HCT116 (cell line): ENCODE measurements around the gene ADCY1. TPM values are rescaled to one million over a fixed set of nuclear protein-coding genes. Genes with fewer than 3 reads are reported as not detected.

Source experiments
- ATAC-seq: fragments of 200-7000 bp; cut with Tn5 transposase; 2 replicates; pipeline ENCODE4 v1.9.1; 2020; ENCODE audit warnings: mild to moderate bottlenecking, moderate library complexity
- BruUV-seq: library from RNA; stranded (reverse); fragments of 400-500 nt; replicated peaks from 2 replicates; lab custom pipeline; 2021; lab: Mats Ljungman, UMichigan
- CTCF ChIA-PET: fragments of 300-600 bp; sonication (Branson Sonifier 250); formaldehyde crosslinking; loops from one replicate; lab custom pipeline; 2021; ENCODE audit warnings: antibody characterized with exemption; lab: Charles Lee
- POLR2A ChIA-PET: fragments of 300-600, 350-600 bp; sonication (Branson Sonifier 250); formaldehyde crosslinking; loops from one replicate; lab custom pipeline; 2021; ENCODE audit warnings: antibody characterized with exemption; lab: Charles Lee
- RAD21 ChIA-PET, 2 experiments: fragments of 300-600 bp; sonication (Branson Sonifier 250); formaldehyde crosslinking; loops; one replicate each; lab custom pipeline; 2023; ENCODE audit warnings: low total read pairs in 2 of 2; ENCODE audit not compliant: uncharacterized antibody in 2 of 2, unreplicated experiment in 2 of 2, low non-redundant PET in 1 of 2; lab: Charles Lee
- DNase-seq: peaks from one replicate; pipeline ENCODE4 v3.0.0-alpha.2; 2010; ENCODE audit warnings: low read depth, low spot score
- H2AFZ ChIP-seq: fragments of 200-600 bp; shearing (Covaris generic), sonication (generic); 2 replicates; pipeline ENCODE4 v1.6.1; 2017; ENCODE audit warnings: low read depth, mixed run types, mixed read lengths, antibody characterized with exemption, low read length; ENCODE audit not compliant: poor library complexity, severe bottlenecking
- H3K27ac ChIP-seq: 2 replicates; pipeline ENCODE4 v1.5.1; 2012; ENCODE audit warnings: low read depth, low read length
- H3K27me3 ChIP-seq: fragments of 200-600 bp; sonication (generic); 2 replicates; pipeline ENCODE4 v1.6.1; 2016; ENCODE audit warnings: mixed run types, low read length, mixed read lengths; ENCODE audit not compliant: insufficient read depth
- H3K36me3 ChIP-seq, 2 experiments: fragments of 200-500 bp in 1 of 2; fragments of 200-600 bp in 1 of 2; sonication (Bioruptor generic) in 1 of 2; sonication (generic) in 1 of 2; 2 replicates each; pipeline versions ENCODE4 v1.5.1 to v1.6.1; 2014 to 2016; ENCODE audit warnings: low read length in 2 of 2, inconsistent platforms in 1 of 2, mixed read lengths in 1 of 2, mixed run types in 1 of 2; ENCODE audit not compliant: insufficient read depth in 2 of 2, control insufficient read depth in 1 of 2
- H3K4me1 ChIP-seq, 2 experiments: fragments of 200-600 bp in 1 of 2; sonication (generic) in 1 of 2; 2 replicates each; pipeline versions ENCODE4 v1.5.1 to v1.6.1; 2012 to 2017; ENCODE audit warnings: low read length in 2 of 2, inconsistent platforms in 1 of 2, mild to moderate bottlenecking in 1 of 2, mixed read lengths in 1 of 2, mixed run types in 1 of 2, moderate library complexity in 1 of 2; ENCODE audit not compliant: insufficient read depth in 2 of 2, control insufficient read depth in 1 of 2
- H3K4me2 ChIP-seq: fragments of 200-600 bp; sonication (generic); 2 replicates; pipeline ENCODE4 v1.6.1; 2017; ENCODE audit warnings: mixed run types, low read length, mixed read lengths
- H3K4me3 ChIP-seq, 2 experiments: fragments of 200-600 bp in 1 of 2; sonication (generic) in 1 of 2; replicated peaks in 1 of 2; 2 replicates each; pipeline ENCODE4 v1.5.1; 2011 to 2016; ENCODE audit warnings: low read length in 2 of 2, control low read depth in 1 of 2, low read depth in 1 of 2, mild to moderate bottlenecking in 1 of 2, mixed read lengths in 1 of 2, mixed run types in 1 of 2
- H3K79me2 ChIP-seq: fragments of 200-600 bp; sonication (generic); 2 replicates; pipeline ENCODE4 v1.6.1; 2017; ENCODE audit warnings: mild to moderate bottlenecking, mixed run types, low read length, moderate library complexity, mixed read lengths; ENCODE audit not compliant: insufficient read depth
- H3K9ac ChIP-seq: fragments of 200-600 bp; sonication (generic); 2 replicates; pipeline ENCODE4 v1.6.1; 2016; ENCODE audit warnings: low read length, mixed read lengths
- H3K9me2 ChIP-seq: fragments of 200-600 bp; sonication (generic), shearing (Covaris generic); 2 replicates; pipeline ENCODE4 v1.6.1; 2017; ENCODE audit warnings: mixed run types, mild to moderate bottlenecking, moderate library complexity; ENCODE audit not compliant: insufficient read depth
- H3K9me3 ChIP-seq, 2 experiments: fragments of 200-500 bp in 1 of 2; fragments of 200-600 bp in 1 of 2; sonication (Bioruptor generic) in 1 of 2; sonication (generic) in 1 of 2; 2 replicates each; pipeline ENCODE4 v1.6.1; 2014 to 2017; ENCODE audit warnings: low read length in 2 of 2, mixed read lengths in 2 of 2, inconsistent platforms in 1 of 2, low read depth in 1 of 2, mild to moderate bottlenecking in 1 of 2, mixed run types in 1 of 2, moderate library complexity in 1 of 2; ENCODE audit not compliant: control insufficient read depth in 1 of 2, insufficient read depth in 1 of 2
- H4K20me1 ChIP-seq: fragments of 200-600 bp; sonication (generic), shearing (Covaris generic); 2 replicates; pipeline ENCODE4 v1.6.1; 2017; ENCODE audit warnings: mixed run types, mild to moderate bottlenecking, moderate library complexity; ENCODE audit not compliant: insufficient read depth
- ATF3 ChIP-seq: IDR thresholded peaks from 2 replicates; pipeline ENCODE4 v1.6.1; 2012
- CBX3 ChIP-seq: IDR thresholded peaks from 2 replicates; pipeline ENCODE4 v1.6.1; 2012; ENCODE audit warnings: low read depth
- CEBPB ChIP-seq: IDR thresholded peaks from 2 replicates; pipeline ENCODE4 v1.6.1; 2012; ENCODE audit warnings: low read depth
- ELF1 ChIP-seq: IDR thresholded peaks from 2 replicates; pipeline ENCODE4 v1.6.1; 2012; ENCODE audit warnings: low read depth, borderline replicate concordance
- FOSL1 ChIP-seq: IDR thresholded peaks from 2 replicates; pipeline ENCODE4 v1.6.1; 2012; ENCODE audit warnings: low read depth
- JUND ChIP-seq: IDR thresholded peaks from 2 replicates; pipeline ENCODE4 v1.6.1; 2012
- POLR2A ChIP-seq: IDR thresholded peaks from 2 replicates; pipeline ENCODE4 v1.7.0; 2011; ENCODE audit warnings: borderline replicate concordance; ENCODE audit not compliant: insufficient read depth, insufficient read length; ENCODE audit errors: extremely low read depth
- POLR2AphosphoS5 ChIP-seq: IDR thresholded peaks from 2 replicates; pipeline ENCODE4 v1.6.1; 2011; ENCODE audit warnings: mild to moderate bottlenecking, low read depth, low read length, moderate library complexity
- RAD21 ChIP-seq: IDR thresholded peaks from 2 replicates; pipeline ENCODE4 v1.6.1; 2012; ENCODE audit warnings: low read depth, mild to moderate bottlenecking
- SIN3A ChIP-seq: IDR thresholded peaks from 2 replicates; pipeline ENCODE4 v1.6.1; 2012; ENCODE audit warnings: low read depth
- TCF7L2 ChIP-seq: IDR thresholded peaks from 2 replicates; pipeline ENCODE4 v1.7.0; 2011; ENCODE audit warnings: borderline replicate concordance, inconsistent platforms; ENCODE audit not compliant: insufficient read depth, insufficient read length; ENCODE audit errors: extremely low read depth
- ZBTB33 ChIP-seq: IDR thresholded peaks from 2 replicates; pipeline ENCODE4 v1.6.1; 2011; ENCODE audit warnings: mild to moderate bottlenecking, low read length, moderate library complexity; ENCODE audit not compliant: insufficient replicate concordance; ENCODE audit errors: extremely low read depth
- ZFX ChIP-seq: fragments of 450-650 bp; IDR thresholded peaks from 2 replicates; pipeline ENCODE4 v1.6.1; 2017
- ZNF274 ChIP-seq: fragments of 200-500 bp; sonication (Bioruptor generic); IDR thresholded peaks from 2 replicates; pipeline ENCODE4 v1.6.1; 2014; ENCODE audit warnings: mild to moderate bottlenecking, low read depth, low read length, inconsistent platforms
- intact Hi-C: fragments of 100-400 bp; cut with micrococcal nuclease; formaldehyde crosslinking; loops from 2 replicates; pipeline ENCODE4 v1.10.0; 2022
- total RNA-seq: library from RNA; stranded (reverse); gene quantifications from one replicate; pipeline ENCODE4 v1.2.1, GENCODE V29; 2021; ENCODE audit not compliant: unreplicated experiment
- TF ChIP-seq, protein P1 (sequence below): IDR thresholded peaks from 2 replicates; pipeline ENCODE4 v1.6.1; 2012; ENCODE audit warnings: low read depth

ADCY1 gene
- total RNA-seq, 1 experiment from 2014 or later = 0.05 TPM

GRCh38 chr7:45670227-45670626 lies 96.1 kb downstream of the ADCY1 start:
- Histone ChIP-seq H3K9ac (no peak overlapping the region), H3K4me1 (no peaks in the 10 kb centered on the region), H3K9me3 (no peaks in the 10 kb centered on the region)
- no peak for ATAC-seq
- TF ChIP-seq FOSL1 (no peak), ZFX (no peak), POLR2A (no peak), RAD21 (no peak), POLR2AphosphoS5 (no peak), CBX3 (no peak), ZBTB33 (no peak), ATF3 (no peak), TCF7L2 (no peak), ELF1 (no peak), ZNF274 (no peak), SIN3A (no peak), CEBPB (no peak), JUND (no peak)
- TF ChIP-seq, protein P1, sequence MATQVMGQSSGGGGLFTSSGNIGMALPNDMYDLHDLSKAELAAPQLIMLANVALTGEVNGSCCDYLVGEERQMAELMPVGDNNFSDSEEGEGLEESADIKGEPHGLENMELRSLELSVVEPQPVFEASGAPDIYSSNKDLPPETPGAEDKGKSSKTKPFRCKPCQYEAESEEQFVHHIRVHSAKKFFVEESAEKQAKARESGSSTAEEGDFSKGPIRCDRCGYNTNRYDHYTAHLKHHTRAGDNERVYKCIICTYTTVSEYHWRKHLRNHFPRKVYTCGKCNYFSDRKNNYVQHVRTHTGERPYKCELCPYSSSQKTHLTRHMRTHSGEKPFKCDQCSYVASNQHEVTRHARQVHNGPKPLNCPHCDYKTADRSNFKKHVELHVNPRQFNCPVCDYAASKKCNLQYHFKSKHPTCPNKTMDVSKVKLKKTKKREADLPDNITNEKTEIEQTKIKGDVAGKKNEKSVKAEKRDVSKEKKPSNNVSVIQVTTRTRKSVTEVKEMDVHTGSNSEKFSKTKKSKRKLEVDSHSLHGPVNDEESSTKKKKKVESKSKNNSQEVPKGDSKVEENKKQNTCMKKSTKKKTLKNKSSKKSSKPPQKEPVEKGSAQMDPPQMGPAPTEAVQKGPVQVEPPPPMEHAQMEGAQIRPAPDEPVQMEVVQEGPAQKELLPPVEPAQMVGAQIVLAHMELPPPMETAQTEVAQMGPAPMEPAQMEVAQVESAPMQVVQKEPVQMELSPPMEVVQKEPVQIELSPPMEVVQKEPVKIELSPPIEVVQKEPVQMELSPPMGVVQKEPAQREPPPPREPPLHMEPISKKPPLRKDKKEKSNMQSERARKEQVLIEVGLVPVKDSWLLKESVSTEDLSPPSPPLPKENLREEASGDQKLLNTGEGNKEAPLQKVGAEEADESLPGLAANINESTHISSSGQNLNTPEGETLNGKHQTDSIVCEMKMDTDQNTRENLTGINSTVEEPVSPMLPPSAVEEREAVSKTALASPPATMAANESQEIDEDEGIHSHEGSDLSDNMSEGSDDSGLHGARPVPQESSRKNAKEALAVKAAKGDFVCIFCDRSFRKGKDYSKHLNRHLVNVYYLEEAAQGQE = no peak
- TF ChIP-seq, all 23 proteins: peak for 0
- Histone ChIP-seq H3K4me2 (no peak overlapping the region), H2AFZ (no peak overlapping the region), H3K27me3 (peaks cover 29% of the 10 kb centered on the region), H4K20me1 (no peaks in the 10 kb centered on the region), H3K36me3 (no peaks in the 10 kb centered on the region), H3K79me2 (no peaks in the 10 kb centered on the region), H3K27ac (no peak overlapping the region), H3K9me2 (no peaks in the 10 kb centered on the region), H3K4me3 (no peak overlapping the region)
- RAD21 ChIA-PET = no interaction called here
- CTCF ChIA-PET = no interaction called here
- POLR2A ChIA-PET = no interaction called here
- no TSS peak for BruUV-seq
- no peak for DNase-seq
- intact Hi-C loops = no loop called here
